ENCODE results near the gene AFF4. TPM values are rescaled to one million over a fixed set of nuclear protein-coding genes. Genes with fewer than 3 reads are reported as not detected.

Gene AFF4
- total RNA-seq, 1 experiment from 2014 or later: 58.1 TPM

DNA sequence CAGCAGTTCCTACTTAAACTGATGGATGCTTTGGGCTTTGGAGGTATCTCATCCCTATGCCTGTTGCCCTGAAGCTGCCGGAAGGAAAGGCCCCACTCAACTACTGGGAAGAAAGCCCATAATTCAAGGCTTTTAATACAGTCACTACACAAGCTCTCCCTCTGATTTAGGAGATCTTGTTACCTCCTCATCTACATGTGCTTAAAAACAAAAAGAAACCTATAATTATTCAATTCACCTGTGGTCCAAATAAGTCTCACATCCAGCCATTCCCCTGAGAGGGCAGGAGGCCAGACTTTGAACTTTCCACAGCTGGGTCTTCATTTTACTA is 90.7 kb downstream of the AFF4 start:
- ChIA-PET POLR2A (no interaction called here), CTCF (interaction anchor here (1.3 to 2.2 kb wide), 2 partner anchors 10 to 38 kb away, joined by 3 to 6 read pairs; no protein-coding TSS in a partner anchor)
- Mint-ChIP-seq H3K4me1 (no peaks in the 10 kb centered on the region), H3K27ac (no peak overlapping the region), H3K9me3 (no peaks in the 10 kb centered on the region), H3K27me3 (ENCODE audit: low read depth) (no peaks in the 10 kb centered on the region), H3K4me3 (no peak overlapping the region), H3K36me3 (peaks cover 21% of the 10 kb centered on the region)
- DNase-seq (ENCODE audit: low spot score): no peak
- no peak for ATAC-seq
- TF ChIP-seq, protein P1, sequence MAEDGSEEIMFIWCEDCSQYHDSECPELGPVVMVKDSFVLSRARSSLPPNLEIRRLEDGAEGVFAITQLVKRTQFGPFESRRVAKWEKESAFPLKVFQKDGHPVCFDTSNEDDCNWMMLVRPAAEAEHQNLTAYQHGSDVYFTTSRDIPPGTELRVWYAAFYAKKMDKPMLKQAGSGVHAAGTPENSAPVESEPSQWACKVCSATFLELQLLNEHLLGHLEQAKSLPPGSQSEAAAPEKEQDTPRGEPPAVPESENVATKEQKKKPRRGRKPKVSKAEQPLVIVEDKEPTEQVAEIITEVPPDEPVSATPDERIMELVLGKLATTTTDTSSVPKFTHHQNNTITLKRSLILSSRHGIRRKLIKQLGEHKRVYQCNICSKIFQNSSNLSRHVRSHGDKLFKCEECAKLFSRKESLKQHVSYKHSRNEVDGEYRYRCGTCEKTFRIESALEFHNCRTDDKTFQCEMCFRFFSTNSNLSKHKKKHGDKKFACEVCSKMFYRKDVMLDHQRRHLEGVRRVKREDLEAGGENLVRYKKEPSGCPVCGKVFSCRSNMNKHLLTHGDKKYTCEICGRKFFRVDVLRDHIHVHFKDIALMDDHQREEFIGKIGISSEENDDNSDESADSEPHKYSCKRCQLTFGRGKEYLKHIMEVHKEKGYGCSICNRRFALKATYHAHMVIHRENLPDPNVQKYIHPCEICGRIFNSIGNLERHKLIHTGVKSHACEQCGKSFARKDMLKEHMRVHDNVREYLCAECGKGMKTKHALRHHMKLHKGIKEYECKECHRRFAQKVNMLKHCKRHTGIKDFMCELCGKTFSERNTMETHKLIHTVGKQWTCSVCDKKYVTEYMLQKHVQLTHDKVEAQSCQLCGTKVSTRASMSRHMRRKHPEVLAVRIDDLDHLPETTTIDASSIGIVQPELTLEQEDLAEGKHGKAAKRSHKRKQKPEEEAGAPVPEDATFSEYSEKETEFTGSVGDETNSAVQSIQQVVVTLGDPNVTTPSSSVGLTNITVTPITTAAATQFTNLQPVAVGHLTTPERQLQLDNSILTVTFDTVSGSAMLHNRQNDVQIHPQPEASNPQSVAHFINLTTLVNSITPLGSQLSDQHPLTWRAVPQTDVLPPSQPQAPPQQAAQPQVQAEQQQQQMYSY (CRISPR knock-in tag; IDR thresholded peaks at IDR 0.05): no peak
- TF ChIP-seq, protein P2, sequence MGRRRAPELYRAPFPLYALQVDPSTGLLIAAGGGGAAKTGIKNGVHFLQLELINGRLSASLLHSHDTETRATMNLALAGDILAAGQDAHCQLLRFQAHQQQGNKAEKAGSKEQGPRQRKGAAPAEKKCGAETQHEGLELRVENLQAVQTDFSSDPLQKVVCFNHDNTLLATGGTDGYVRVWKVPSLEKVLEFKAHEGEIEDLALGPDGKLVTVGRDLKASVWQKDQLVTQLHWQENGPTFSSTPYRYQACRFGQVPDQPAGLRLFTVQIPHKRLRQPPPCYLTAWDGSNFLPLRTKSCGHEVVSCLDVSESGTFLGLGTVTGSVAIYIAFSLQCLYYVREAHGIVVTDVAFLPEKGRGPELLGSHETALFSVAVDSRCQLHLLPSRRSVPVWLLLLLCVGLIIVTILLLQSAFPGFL (CRISPR knock-in tag; IDR thresholded peaks at IDR 0.05; ENCODE audit: borderline replicate concordance): no peak
- TF ChIP-seq GABPB1 (CRISPR knock-in tag; IDR thresholded peaks at IDR 0.05): no peak
- TF ChIP-seq CREM (CRISPR knock-in tag; IDR thresholded peaks at IDR 0.05): no peak
- TF ChIP-seq, protein P3, sequence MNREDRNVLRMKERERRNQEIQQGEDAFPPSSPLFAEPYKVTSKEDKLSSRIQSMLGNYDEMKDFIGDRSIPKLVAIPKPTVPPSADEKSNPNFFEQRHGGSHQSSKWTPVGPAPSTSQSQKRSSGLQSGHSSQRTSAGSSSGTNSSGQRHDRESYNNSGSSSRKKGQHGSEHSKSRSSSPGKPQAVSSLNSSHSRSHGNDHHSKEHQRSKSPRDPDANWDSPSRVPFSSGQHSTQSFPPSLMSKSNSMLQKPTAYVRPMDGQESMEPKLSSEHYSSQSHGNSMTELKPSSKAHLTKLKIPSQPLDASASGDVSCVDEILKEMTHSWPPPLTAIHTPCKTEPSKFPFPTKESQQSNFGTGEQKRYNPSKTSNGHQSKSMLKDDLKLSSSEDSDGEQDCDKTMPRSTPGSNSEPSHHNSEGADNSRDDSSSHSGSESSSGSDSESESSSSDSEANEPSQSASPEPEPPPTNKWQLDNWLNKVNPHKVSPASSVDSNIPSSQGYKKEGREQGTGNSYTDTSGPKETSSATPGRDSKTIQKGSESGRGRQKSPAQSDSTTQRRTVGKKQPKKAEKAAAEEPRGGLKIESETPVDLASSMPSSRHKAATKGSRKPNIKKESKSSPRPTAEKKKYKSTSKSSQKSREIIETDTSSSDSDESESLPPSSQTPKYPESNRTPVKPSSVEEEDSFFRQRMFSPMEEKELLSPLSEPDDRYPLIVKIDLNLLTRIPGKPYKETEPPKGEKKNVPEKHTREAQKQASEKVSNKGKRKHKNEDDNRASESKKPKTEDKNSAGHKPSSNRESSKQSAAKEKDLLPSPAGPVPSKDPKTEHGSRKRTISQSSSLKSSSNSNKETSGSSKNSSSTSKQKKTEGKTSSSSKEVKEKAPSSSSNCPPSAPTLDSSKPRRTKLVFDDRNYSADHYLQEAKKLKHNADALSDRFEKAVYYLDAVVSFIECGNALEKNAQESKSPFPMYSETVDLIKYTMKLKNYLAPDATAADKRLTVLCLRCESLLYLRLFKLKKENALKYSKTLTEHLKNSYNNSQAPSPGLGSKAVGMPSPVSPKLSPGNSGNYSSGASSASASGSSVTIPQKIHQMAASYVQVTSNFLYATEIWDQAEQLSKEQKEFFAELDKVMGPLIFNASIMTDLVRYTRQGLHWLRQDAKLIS (CRISPR knock-in tag; IDR thresholded peaks at IDR 0.05; ENCODE audit: borderline replicate concordance): no peak
- no peak for TF ChIP-seq MYBL2 (CRISPR knock-in tag; IDR thresholded peaks at IDR 0.05)
- no peak for TF ChIP-seq GRHL2 (CRISPR knock-in tag; IDR thresholded peaks at IDR 0.05; ENCODE audit: insufficient replicate concordance, severe bottlenecking)
- TF ChIP-seq, protein P4, sequence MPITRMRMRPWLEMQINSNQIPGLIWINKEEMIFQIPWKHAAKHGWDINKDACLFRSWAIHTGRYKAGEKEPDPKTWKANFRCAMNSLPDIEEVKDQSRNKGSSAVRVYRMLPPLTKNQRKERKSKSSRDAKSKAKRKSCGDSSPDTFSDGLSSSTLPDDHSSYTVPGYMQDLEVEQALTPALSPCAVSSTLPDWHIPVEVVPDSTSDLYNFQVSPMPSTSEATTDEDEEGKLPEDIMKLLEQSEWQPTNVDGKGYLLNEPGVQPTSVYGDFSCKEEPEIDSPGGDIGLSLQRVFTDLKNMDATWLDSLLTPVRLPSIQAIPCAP (CRISPR knock-in tag; IDR thresholded peaks at IDR 0.05): no peak
- no peak for TF ChIP-seq MXD4 (CRISPR knock-in tag; IDR thresholded peaks at IDR 0.05; ENCODE audit: borderline replicate concordance)
- TF ChIP-seq OVOL2 (CRISPR knock-in tag; IDR thresholded peaks at IDR 0.05; ENCODE audit: borderline replicate concordance): no peak
- TF ChIP-seq, protein P5, sequence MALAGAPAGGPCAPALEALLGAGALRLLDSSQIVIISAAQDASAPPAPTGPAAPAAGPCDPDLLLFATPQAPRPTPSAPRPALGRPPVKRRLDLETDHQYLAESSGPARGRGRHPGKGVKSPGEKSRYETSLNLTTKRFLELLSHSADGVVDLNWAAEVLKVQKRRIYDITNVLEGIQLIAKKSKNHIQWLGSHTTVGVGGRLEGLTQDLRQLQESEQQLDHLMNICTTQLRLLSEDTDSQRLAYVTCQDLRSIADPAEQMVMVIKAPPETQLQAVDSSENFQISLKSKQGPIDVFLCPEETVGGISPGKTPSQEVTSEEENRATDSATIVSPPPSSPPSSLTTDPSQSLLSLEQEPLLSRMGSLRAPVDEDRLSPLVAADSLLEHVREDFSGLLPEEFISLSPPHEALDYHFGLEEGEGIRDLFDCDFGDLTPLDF (CRISPR knock-in tag; IDR thresholded peaks at IDR 0.05): no peak
- TF ChIP-seq, protein P6, sequence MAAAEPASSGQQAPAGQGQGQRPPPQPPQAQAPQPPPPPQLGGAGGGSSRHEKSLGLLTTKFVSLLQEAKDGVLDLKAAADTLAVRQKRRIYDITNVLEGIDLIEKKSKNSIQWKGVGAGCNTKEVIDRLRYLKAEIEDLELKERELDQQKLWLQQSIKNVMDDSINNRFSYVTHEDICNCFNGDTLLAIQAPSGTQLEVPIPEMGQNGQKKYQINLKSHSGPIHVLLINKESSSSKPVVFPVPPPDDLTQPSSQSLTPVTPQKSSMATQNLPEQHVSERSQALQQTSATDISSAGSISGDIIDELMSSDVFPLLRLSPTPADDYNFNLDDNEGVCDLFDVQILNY (CRISPR knock-in tag; IDR thresholded peaks at IDR 0.05): no peak
- no peak for TF ChIP-seq ETV6 (CRISPR knock-in tag; IDR thresholded peaks at IDR 0.05)
- TF ChIP-seq, protein P7, sequence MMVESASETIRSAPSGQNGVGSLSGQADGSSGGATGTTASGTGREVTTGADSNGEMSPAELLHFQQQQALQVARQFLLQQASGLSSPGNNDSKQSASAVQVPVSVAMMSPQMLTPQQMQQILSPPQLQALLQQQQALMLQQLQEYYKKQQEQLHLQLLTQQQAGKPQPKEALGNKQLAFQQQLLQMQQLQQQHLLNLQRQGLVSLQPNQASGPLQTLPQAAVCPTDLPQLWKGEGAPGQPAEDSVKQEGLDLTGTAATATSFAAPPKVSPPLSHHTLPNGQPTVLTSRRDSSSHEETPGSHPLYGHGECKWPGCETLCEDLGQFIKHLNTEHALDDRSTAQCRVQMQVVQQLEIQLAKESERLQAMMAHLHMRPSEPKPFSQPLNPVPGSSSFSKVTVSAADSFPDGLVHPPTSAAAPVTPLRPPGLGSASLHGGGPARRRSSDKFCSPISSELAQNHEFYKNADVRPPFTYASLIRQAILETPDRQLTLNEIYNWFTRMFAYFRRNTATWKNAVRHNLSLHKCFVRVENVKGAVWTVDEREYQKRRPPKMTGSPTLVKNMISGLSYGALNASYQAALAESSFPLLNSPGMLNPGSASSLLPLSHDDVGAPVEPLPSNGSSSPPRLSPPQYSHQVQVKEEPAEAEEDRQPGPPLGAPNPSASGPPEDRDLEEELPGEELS (CRISPR knock-in tag; IDR thresholded peaks at IDR 0.05): no peak
- no peak for TF ChIP-seq HMGA2 (CRISPR knock-in tag; IDR thresholded peaks at IDR 0.05)
